GM18508 (cell line): Measurements from ENCODE around the gene FAR1.

Experiments
- ATAC-seq: cut with Tn5 transposase; IDR thresholded peaks from one replicate; pipeline ENCODE4 v1.9.1; 2021; ENCODE audit warnings: moderate number of reproducible peaks; ENCODE audit not compliant: insufficient read depth, unreplicated experiment

FAR1 gene

GRCh38 chr11:13771151-13771550 lies 102.7 kb downstream of the FAR1 start:
- no peak for ATAC-seq

- no peak for ATAC-seq
These were observed 104.0 kb downstream of the FAR1 start for GRCh38 chr11:13772223-13773046.

- no peak for ATAC-seq
These were observed 107.0 kb downstream of the FAR1 start for GRCh38 chr11:13775471-13775870.

GRCh38 chr11:13776134-13776815 lies 107.8 kb downstream of the FAR1 start:
- ATAC-seq: no peak

- ATAC-seq: no peak
These were observed 109.0 kb downstream of the FAR1 start for GRCh38 chr11:13777341-13777985.

- no peak for ATAC-seq
These were observed 109.9 kb downstream of the FAR1 start for GRCh38 chr11:13778345-13778744.

- ATAC-seq: no peak
These were observed 112.7 kb downstream of the FAR1 start for GRCh38 chr11:13781153-13781552.
